Measurements from ENCODE around the gene HDAC9.

DNA sequence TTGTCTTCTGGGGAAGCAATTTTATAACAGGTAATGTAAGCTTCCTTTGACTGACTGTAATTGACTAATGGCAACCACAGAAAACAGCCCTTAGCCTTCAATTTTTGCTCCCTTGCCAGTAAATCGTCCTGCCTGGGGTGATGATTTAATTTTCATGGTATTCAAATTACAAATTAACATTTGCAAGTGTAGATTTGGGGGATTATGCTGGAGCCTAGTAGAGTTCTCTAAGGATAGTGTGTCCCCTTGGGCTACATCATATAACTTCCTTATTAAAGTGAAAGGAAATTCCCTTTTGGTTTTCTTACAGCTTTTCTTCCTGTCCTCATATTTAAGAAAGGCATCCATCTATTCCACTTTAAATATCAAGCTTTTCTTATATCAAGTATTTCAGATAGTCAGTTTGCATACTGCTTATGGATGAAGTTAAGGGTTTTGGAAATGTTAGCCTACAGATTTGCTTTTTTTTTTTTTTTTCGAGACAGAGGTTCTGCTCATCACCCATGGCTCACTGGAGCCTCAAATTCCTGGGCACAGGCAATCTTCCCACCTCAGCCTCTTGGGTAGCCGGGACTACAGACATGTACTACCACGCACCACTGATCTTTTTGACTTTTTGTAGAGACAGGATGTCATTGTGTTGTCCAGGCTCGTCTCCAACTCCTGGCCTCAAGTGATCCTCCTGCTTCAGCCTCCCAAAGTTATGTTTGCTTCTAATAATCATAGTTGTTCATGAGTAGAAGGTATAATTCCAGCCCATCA lies 35.9 kb upstream of the HDAC9 start:
- TF ChIP-seq POLR2A (IDR thresholded peaks at IDR 0.05; ENCODE audit: low read length) (no peak), GATA1 (IDR thresholded peaks at IDR 0.05; ENCODE audit: low read depth, low read length) (no peak)

All from erythroblast (primary cell).